PFSK-1 (cell line): ENCODE results near the gene C1orf21.

Source experiments
- POLR2AphosphoS5 ChIP-seq: IDR thresholded peaks from 2 replicates; pipeline ENCODE4 v1.6.1; 2012; ENCODE audit warnings: low read depth, mild to moderate bottlenecking, control low read depth, low read length, moderate library complexity
- SIN3A ChIP-seq: IDR thresholded peaks from 2 replicates; pipeline ENCODE4 v1.6.1; 2012; ENCODE audit warnings: mild to moderate bottlenecking, low read length, moderate library complexity, borderline replicate concordance; ENCODE audit not compliant: insufficient read depth

DNA sequence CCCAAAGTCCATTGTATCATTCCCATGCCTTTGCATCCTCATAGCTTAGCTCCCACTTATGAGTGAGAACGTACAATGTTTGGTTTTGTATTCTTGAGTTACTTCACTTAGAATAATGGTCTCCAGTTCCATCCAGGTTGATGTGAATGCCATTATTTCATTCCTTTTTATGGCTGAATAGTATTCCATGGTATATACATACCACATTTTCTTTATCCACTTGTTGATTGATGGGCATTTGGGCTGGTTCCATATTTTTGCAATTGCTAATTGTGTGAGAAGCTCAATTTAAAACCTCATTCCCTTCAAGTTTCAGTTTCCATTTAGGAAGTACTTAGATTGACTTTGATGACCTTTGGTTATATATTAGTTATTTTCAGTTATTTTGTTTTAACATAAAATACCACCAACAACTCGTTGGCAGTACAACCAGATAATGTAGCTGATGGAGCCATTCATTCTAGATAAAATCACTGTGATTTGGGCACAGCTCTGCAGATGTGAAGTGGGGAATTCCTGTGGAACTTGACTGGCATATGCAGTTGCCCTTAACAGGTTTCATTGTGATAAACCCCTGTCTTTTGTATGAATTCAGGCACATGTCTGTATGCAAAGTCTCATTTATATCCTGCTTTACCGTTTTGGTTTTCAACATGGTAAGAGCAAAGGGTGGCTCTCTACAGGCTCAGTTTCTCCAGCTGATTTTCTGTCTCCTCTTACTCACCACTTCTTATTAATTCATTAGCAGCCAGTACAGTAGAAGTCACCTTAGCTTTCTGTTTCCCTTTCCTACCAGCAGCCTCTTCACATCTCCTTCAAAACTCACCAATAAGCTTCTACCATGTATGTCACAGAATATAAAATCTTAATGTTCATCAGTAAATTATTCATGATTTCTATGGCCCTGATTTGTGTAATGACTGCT lies 170.9 kb downstream of the C1orf21 start:
- TF ChIP-seq POLR2AphosphoS5 (no peak), SIN3A (no peak)
